ENCODE data around the gene FANCB.
A peak's percentile ranks its signal among the peaks of the same experiment; 100 is the strongest.

Gene FANCB

DNA sequence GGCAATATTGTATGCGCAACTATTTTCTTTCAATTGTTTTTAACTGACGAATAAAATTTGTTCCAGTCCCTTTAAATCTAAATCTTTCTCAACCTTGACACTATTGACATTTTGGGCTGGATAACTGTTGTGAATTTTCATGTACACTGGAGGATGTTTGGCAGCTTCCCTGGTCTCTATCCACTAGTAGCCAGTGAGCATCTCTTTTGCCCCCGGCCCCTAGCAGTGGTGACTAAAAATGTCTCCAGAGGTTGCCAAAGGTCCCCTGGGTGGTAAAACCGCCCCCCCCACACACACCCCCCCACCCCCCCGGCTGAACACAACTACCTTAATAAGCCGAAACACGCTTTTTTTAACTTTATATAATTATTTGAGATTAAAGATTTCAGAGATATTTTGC lies 514 bp downstream of the FANCB start:
- Histone ChIP-seq H2BK5ac (ENCODE audit: low read length) (no peak overlapping the region), H3K18ac (ENCODE audit: low read length) (no peak overlapping the region), H2BK15ac (replicated peaks; ENCODE audit: low read depth) (no peak overlapping the region), H4K8ac (ENCODE audit: low read depth, low read length) (no peak overlapping the region), H2AK5ac (ENCODE audit: low read length) (no peak overlapping the region), H3K36me3 (ENCODE audit: control insufficient read depth, insufficient read depth, low read length) (no peaks in the 10 kb centered on the region), H3K27ac (ENCODE audit: low read depth, low read length) (no peak overlapping the region), H3K23ac (ENCODE audit: low read length) (no peak overlapping the region), H4K5ac (ENCODE audit: low read length) (no peak overlapping the region), H3K56ac (ENCODE audit: low read length) (no peak overlapping the region), H2BK120ac (ENCODE audit: low read depth, low read length) (no peak overlapping the region), H3K27me3 (ENCODE audit: insufficient read depth, low read length, poor library complexity) (no peaks in the 10 kb centered on the region), H3K4me3 (ENCODE audit: low read length) (no peak overlapping the region), H3K9ac (ENCODE audit: low read length) (peak overlapping the region; percentile 27), H3K4me2 (ENCODE audit: low read length) (no peak overlapping the region), H3K79me2 (ENCODE audit: control insufficient read depth, insufficient read depth, low read length) (peaks cover 10% of the 10 kb centered on the region), H3K79me1 (ENCODE audit: low read length) (no peaks in the 10 kb centered on the region), H3K4me1 (ENCODE audit: control insufficient read depth, low read depth, low read length) (no peaks in the 10 kb centered on the region), H3K4ac (ENCODE audit: low read depth, low read length) (no peak overlapping the region)
- DNase-seq = peak; percentile 1
- WGBS (ENCODE audit: extremely low coverage, insufficient coverage, low lambda C conversion rate) = no CpG with 5 or more reads among the region's 7 CpGs

DNA sequence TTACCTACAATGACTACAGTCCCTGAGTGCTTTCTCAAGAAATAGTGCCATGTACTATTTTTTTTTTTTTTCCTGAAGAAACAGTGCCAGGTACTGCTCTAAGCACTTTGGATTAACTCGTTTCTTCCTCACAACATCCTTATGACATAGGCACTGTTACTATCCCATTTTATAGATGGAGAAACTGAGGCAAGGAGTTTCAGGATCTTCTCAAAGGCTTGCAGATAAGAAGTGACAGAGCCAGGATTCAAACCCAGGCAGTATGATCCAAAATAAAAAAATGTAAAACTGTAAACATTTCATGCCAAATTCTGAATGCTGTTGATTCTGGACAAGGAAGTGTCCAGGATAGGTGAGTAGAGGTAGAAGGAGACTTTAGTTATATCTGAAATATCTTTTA lies 1.1 kb downstream of the FANCB start:
- no peak overlapping the region for H2BK15ac ChIP-seq (replicated peaks; ENCODE audit: low read depth)
- no peak overlapping the region for H3K4me2 ChIP-seq (ENCODE audit: low read length)
- no peak overlapping the region for H3K9ac ChIP-seq (ENCODE audit: low read length)
- no peaks in the 10 kb centered on the region for H3K27me3 ChIP-seq (ENCODE audit: insufficient read depth, low read length, poor library complexity)
- no peak overlapping the region for H2AK5ac ChIP-seq (ENCODE audit: low read length)
- no peak overlapping the region for H3K4me3 ChIP-seq (ENCODE audit: low read length)
- no peak for DNase-seq
- no peak overlapping the region for H2BK120ac ChIP-seq (ENCODE audit: low read depth, low read length)
- H3K79me1 ChIP-seq (ENCODE audit: low read length) = no peaks in the 10 kb centered on the region
- no peak overlapping the region for H2BK5ac ChIP-seq (ENCODE audit: low read length)
- H3K18ac ChIP-seq (ENCODE audit: low read length) = no peak overlapping the region
- H3K4me1 ChIP-seq (ENCODE audit: control insufficient read depth, low read depth, low read length) = no peaks in the 10 kb centered on the region
- no peak overlapping the region for H4K5ac ChIP-seq (ENCODE audit: low read length)
- H3K23ac ChIP-seq (ENCODE audit: low read length) = no peak overlapping the region
- no peak overlapping the region for H4K8ac ChIP-seq (ENCODE audit: low read depth, low read length)
- no peak overlapping the region for H3K56ac ChIP-seq (ENCODE audit: low read length)
- H3K36me3 ChIP-seq (ENCODE audit: control insufficient read depth, insufficient read depth, low read length) = no peaks in the 10 kb centered on the region
- peaks cover 12% of the 10 kb centered on the region for H3K79me2 ChIP-seq (ENCODE audit: control insufficient read depth, insufficient read depth, low read length)
- no CpG with 5 or more reads among the region's 1 CpG for WGBS (ENCODE audit: extremely low coverage, insufficient coverage, low lambda C conversion rate)
- no peak overlapping the region for H3K4ac ChIP-seq (ENCODE audit: low read depth, low read length)
- no peak overlapping the region for H3K27ac ChIP-seq (ENCODE audit: low read depth, low read length)

DNA sequence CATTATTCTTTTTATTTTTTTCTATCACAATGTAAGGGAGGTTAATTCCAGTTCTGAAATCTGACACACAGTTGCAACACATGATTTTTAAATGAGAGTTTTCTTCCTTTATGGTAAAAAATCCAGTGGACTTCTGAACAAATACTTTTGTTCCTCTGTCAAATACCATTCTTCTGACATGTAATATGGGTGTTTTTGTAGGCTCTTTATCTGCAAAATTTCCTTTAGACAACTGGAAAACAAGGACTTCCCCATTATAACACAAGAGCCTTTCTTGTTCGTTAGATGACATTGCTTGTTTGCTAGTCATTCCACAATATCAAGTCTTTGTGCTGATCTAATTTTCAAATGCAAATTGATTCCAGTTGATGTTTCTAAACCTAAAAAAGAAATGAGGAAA lies 7.7 kb downstream of the FANCB start:
- no peak overlapping the region for H3K27ac ChIP-seq (ENCODE audit: low read depth, low read length)
- H2BK5ac ChIP-seq (ENCODE audit: low read length) = no peak overlapping the region
- no peak overlapping the region for H3K4me2 ChIP-seq (ENCODE audit: low read length)
- no peaks in the 10 kb centered on the region for H3K27me3 ChIP-seq (ENCODE audit: insufficient read depth, low read length, poor library complexity)
- no peak overlapping the region for H3K56ac ChIP-seq (ENCODE audit: low read length)
- H2BK120ac ChIP-seq (ENCODE audit: low read depth, low read length) = no peak overlapping the region
- H4K5ac ChIP-seq (ENCODE audit: low read length) = no peak overlapping the region
- no CpG with 5 or more reads among the region's 1 CpG for WGBS (ENCODE audit: extremely low coverage, insufficient coverage, low lambda C conversion rate)
- H3K23ac ChIP-seq (ENCODE audit: low read length) = no peak overlapping the region
- H3K4me1 ChIP-seq (ENCODE audit: control insufficient read depth, low read depth, low read length) = no peaks in the 10 kb centered on the region
- no peak overlapping the region for H3K4ac ChIP-seq (ENCODE audit: low read depth, low read length)
- peaks cover 6% of the 10 kb centered on the region for H3K79me2 ChIP-seq (ENCODE audit: control insufficient read depth, insufficient read depth, low read length)
- H3K18ac ChIP-seq (ENCODE audit: low read length) = no peak overlapping the region
- H3K36me3 ChIP-seq (ENCODE audit: control insufficient read depth, insufficient read depth, low read length) = no peaks in the 10 kb centered on the region
- H4K8ac ChIP-seq (ENCODE audit: low read depth, low read length) = no peak overlapping the region
- H2BK15ac ChIP-seq (replicated peaks; ENCODE audit: low read depth) = no peak overlapping the region
- no peak overlapping the region for H3K4me3 ChIP-seq (ENCODE audit: low read length)
- no peaks in the 10 kb centered on the region for H3K79me1 ChIP-seq (ENCODE audit: low read length)
- DNase-seq = no peak
- no peak overlapping the region for H2AK5ac ChIP-seq (ENCODE audit: low read length)
- H3K9ac ChIP-seq (ENCODE audit: low read length) = no peak overlapping the region

DNA sequence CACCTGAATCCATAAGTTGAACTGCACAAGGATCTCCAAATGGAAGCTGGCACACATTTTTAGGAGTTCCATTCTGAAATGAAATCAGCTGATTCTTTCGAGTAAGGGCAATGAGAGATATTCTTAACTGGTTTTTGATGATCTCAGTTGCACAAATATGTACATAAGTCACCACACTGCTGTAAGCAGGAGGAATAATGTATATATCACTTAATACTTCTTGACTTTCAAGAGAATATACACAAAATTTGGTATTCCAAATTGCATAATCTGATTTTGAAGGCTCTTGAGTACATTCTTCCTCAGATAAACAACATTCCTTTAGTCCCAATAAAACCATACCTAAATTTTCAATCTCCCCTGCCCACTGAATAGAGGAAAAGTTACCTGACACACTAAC lies 8.2 kb downstream of the FANCB start:
- Histone ChIP-seq H3K79me2 (ENCODE audit: control insufficient read depth, insufficient read depth, low read length) (peaks cover 6% of the 10 kb centered on the region), H2BK120ac (ENCODE audit: low read depth, low read length) (no peak overlapping the region), H2AK5ac (ENCODE audit: low read length) (no peak overlapping the region), H3K4me3 (ENCODE audit: low read length) (no peak overlapping the region), H3K4me1 (ENCODE audit: control insufficient read depth, low read depth, low read length) (no peaks in the 10 kb centered on the region), H3K79me1 (ENCODE audit: low read length) (no peaks in the 10 kb centered on the region), H3K36me3 (ENCODE audit: control insufficient read depth, insufficient read depth, low read length) (no peaks in the 10 kb centered on the region), H3K27ac (ENCODE audit: low read depth, low read length) (no peak overlapping the region), H3K4me2 (ENCODE audit: low read length) (no peak overlapping the region), H3K23ac (ENCODE audit: low read length) (no peak overlapping the region), H2BK15ac (replicated peaks; ENCODE audit: low read depth) (no peak overlapping the region), H3K27me3 (ENCODE audit: insufficient read depth, low read length, poor library complexity) (no peaks in the 10 kb centered on the region), H4K5ac (ENCODE audit: low read length) (no peak overlapping the region), H3K56ac (ENCODE audit: low read length) (no peak overlapping the region), H3K18ac (ENCODE audit: low read length) (no peak overlapping the region), H3K4ac (ENCODE audit: low read depth, low read length) (no peak overlapping the region), H3K9ac (ENCODE audit: low read length) (no peak overlapping the region), H2BK5ac (ENCODE audit: low read length) (no peak overlapping the region), H4K8ac (ENCODE audit: low read depth, low read length) (no peak overlapping the region)
- no peak for DNase-seq
- no CpG with 5 or more reads among the region's 1 CpG for WGBS (ENCODE audit: extremely low coverage, insufficient coverage, low lambda C conversion rate)

DNA sequence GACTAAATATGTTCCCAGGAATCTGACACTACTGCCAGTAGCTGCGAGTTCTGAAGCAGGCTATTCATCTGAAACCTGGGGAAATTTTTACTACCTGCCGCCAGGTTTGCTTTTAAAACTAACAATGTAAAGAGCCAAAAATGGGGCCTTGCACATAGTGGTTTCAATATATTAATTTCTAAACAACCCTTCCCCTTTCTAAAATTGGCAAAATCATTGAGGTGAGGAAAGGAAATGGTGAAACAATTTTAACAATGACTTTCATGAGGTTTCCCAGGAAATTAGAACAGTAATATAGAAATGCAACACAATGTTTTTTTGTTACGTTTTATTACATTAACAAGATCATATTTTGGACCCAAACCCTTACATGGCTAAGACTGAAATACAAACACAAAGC lies 21.3 kb downstream of the FANCB start:
- WGBS (ENCODE audit: extremely low coverage, insufficient coverage, low lambda C conversion rate) = no CpG with 5 or more reads among the region's 3 CpGs
- Histone ChIP-seq H2AK5ac (ENCODE audit: low read length) (no peak overlapping the region), H3K9ac (ENCODE audit: low read length) (no peak overlapping the region), H2BK120ac (ENCODE audit: low read depth, low read length) (no peak overlapping the region), H3K18ac (ENCODE audit: low read length) (no peak overlapping the region), H3K79me2 (ENCODE audit: control insufficient read depth, insufficient read depth, low read length) (no peaks in the 10 kb centered on the region), H3K27me3 (ENCODE audit: insufficient read depth, low read length, poor library complexity) (no peaks in the 10 kb centered on the region), H2BK15ac (replicated peaks; ENCODE audit: low read depth) (no peak overlapping the region), H3K36me3 (ENCODE audit: control insufficient read depth, insufficient read depth, low read length) (peaks cover 2% of the 10 kb centered on the region), H3K56ac (ENCODE audit: low read length) (no peak overlapping the region), H4K8ac (ENCODE audit: low read depth, low read length) (no peak overlapping the region), H3K4me3 (ENCODE audit: low read length) (no peak overlapping the region), H3K4me1 (ENCODE audit: control insufficient read depth, low read depth, low read length) (no peaks in the 10 kb centered on the region), H3K23ac (ENCODE audit: low read length) (no peak overlapping the region), H2BK5ac (ENCODE audit: low read length) (no peak overlapping the region), H3K4ac (ENCODE audit: low read depth, low read length) (no peak overlapping the region), H3K4me2 (ENCODE audit: low read length) (no peak overlapping the region), H4K5ac (ENCODE audit: low read length) (no peak overlapping the region), H3K79me1 (ENCODE audit: low read length) (no peaks in the 10 kb centered on the region), H3K27ac (ENCODE audit: low read depth, low read length) (no peak overlapping the region)
- DNase-seq = no peak

DNA sequence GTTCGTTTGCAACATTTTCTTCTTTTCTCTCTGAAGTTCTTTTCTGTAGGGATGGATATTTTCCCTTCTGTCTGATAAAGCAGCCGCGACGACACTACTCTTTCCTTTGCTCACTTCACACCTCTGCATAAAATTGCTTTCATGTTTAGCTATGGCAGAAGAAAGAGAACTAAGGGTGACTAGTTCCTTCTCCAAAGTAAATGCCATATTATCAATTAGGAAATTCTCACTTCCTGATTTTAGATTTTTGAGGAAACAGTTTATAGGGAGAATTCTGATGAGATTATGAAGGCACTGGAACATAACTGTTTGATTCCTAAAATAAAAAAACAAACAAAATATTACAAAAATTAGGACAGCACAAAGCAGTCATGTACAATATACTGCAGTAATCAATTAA lies 29.2 kb downstream of the FANCB start:
- Histone ChIP-seq H3K27me3 (ENCODE audit: insufficient read depth, low read length, poor library complexity) (no peaks in the 10 kb centered on the region), H3K79me1 (ENCODE audit: low read length) (no peaks in the 10 kb centered on the region), H3K4me1 (ENCODE audit: control insufficient read depth, low read depth, low read length) (no peaks in the 10 kb centered on the region), H3K18ac (ENCODE audit: low read length) (no peak overlapping the region), H2BK120ac (ENCODE audit: low read depth, low read length) (no peak overlapping the region), H4K8ac (ENCODE audit: low read depth, low read length) (no peak overlapping the region), H2BK5ac (ENCODE audit: low read length) (no peak overlapping the region), H3K23ac (ENCODE audit: low read length) (no peak overlapping the region), H4K5ac (ENCODE audit: low read length) (no peak overlapping the region), H2AK5ac (ENCODE audit: low read length) (no peak overlapping the region), H3K79me2 (ENCODE audit: control insufficient read depth, insufficient read depth, low read length) (no peaks in the 10 kb centered on the region), H3K4me3 (ENCODE audit: low read length) (no peak overlapping the region), H3K9ac (ENCODE audit: low read length) (no peak overlapping the region), H2BK15ac (replicated peaks; ENCODE audit: low read depth) (no peak overlapping the region), H3K56ac (ENCODE audit: low read length) (no peak overlapping the region), H3K4me2 (ENCODE audit: low read length) (no peak overlapping the region), H3K4ac (ENCODE audit: low read depth, low read length) (no peak overlapping the region), H3K27ac (ENCODE audit: low read depth, low read length) (no peak overlapping the region), H3K36me3 (ENCODE audit: control insufficient read depth, insufficient read depth, low read length) (no peaks in the 10 kb centered on the region)
- DNase-seq = no peak
- WGBS (ENCODE audit: extremely low coverage, insufficient coverage, low lambda C conversion rate) = no CpG with 5 or more reads among the region's 4 CpGs

Data from mesendoderm (in vitro differentiated cells).